ENCODE results near the gene PAGE2B. TPM values are rescaled to one million over a fixed set of nuclear protein-coding genes. Genes with fewer than 3 reads are reported as not detected.
"Not testable (repeated sequence)": the region's sequence is repeated elsewhere in the genome, so short reads cannot be mapped to it uniquely, and the experiment has no call there.

Gene PAGE2B
- polyA plus RNA-seq, result not detected

- H3K27ac ChIP-seq (ENCODE audit: low read depth, low read length), result no peak within 1 kb of the TSS
- 82 to 95% (median 93%) methylated on average over 26 to 36 of the region's 36 CpGs for WGBS, 3 donors
Measured at GRCh38 chrX:55074851-55075467, at the start of gene PAGE2B. Gene PAGE2B, plus strand, starts transcription at chrX:55075030. Its CDS starts 1,012 bp downstream, at chrX:55076042.

- H3K27ac ChIP-seq (ENCODE audit: low read depth, low read length), result no peak overlapping the region
Measured at GRCh38 chrX:55026143-55026542, 48.7 kb upstream of the PAGE2B start.

DNA sequence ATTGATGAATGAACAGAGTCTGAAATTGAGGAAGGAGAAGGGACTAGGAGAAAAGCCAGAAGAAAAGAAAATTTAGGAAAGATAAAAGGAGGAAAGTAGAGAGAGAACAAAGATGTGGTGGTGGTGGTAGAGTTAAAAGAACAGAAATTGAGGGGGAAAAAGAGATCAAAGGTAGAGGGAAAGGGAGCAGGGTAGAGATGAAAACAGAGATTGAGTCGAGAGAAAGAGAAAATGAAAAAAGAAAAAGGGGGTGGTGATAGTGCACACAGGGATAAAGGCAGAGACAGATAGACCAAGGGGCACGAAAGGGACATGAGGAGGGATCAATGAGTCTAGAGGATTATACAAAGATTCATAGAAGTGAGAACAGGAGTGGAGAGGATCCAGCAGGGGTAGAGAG, 48.0 kb upstream of the PAGE2B start:
- 43 to 85% (median 63%) methylated on average over 2 of the region's 2 CpGs for WGBS, 3 donors

DNA sequence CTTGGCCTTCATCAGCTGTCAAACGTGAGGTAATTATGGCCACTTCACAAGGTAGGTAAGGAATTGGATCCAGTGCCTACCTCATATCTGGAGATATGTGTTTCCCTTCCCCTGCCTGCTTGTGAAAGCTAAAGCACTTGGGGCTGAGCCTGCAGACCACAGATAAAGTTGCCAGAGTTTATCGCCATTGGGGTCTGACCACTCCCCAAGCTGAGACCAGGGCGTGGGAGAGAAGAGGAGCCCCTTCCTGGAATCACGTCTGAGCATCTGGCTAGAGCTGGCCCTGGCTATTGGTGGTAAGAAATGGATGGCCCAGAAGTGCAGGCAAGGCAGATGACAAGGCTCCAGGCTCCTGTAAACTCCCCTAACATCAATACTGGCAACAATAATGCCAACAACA, 46.8 kb upstream of the PAGE2B start:
- no peak overlapping the region for H3K27ac ChIP-seq (ENCODE audit: low read depth, low read length)
- 53 to 85% (median 76%) methylated on average over 4 of the region's 4 CpGs for WGBS, 3 donors

More for the DNA sequence above, 48.0 kb upstream of the PAGE2B start:
- H3K27ac ChIP-seq (ENCODE audit: low read depth, low read length), result no peak overlapping the region

GRCh38 chrX:55028611-55029010, 46.2 kb upstream of the PAGE2B start:
- H3K27ac ChIP-seq (ENCODE audit: low read depth, low read length), result no peak overlapping the region

GRCh38 chrX:55029291-55029690, 45.5 kb upstream of the PAGE2B start:
- WGBS, 3 donors, result 63 to 83% (median 65%) methylated on average over 2 of the region's 2 CpGs
- no peak overlapping the region for H3K27ac ChIP-seq (ENCODE audit: low read depth, low read length)

- WGBS, 3 donors, result 68 to 74% (median 71%) methylated on average over 7 of the region's 7 CpGs
- no peak within 1 kb of the TSS for H3K27ac ChIP-seq (ENCODE audit: low read depth, low read length)
Measured at GRCh38 chrX:55030271-55031205, 44.3 kb upstream of the PAGE2B start, which contains the start of gene ALAS2. Gene ALAS2, minus strand, starts transcription at chrX:55030977. Its CDS starts 4,977 bp downstream, at chrX:55026000.

- 37 to 78% (median 68%) methylated on average over 2 of the region's 2 CpGs for WGBS, 3 donors
- no peak overlapping the region for H3K27ac ChIP-seq (ENCODE audit: low read depth, low read length)
Measured at GRCh38 chrX:55033429-55033828, 41.4 kb upstream of the PAGE2B start.

DNA sequence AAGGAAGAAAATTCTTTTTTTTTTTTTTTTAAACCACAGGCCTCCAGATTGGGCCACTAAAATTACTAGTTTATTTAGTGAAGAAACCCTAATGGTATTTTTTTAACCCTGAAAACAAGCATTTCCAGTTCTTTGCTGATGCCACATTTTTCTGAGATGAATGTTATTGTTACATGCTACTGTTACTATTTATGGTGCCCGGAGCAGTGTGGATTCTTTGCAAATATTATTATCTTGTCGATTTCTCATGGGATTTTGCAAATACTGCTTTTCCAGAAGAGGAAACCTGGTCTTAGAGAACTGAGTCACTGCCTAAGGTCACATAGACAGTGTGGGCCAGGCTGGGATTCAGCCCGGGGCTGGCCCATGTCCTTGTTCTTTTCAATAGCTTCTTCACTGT, 35.4 kb upstream of the PAGE2B start:
- WGBS, 3 donors, result 69 to 80% (median 78%) methylated on average over 3 of the region's 3 CpGs

DNA sequence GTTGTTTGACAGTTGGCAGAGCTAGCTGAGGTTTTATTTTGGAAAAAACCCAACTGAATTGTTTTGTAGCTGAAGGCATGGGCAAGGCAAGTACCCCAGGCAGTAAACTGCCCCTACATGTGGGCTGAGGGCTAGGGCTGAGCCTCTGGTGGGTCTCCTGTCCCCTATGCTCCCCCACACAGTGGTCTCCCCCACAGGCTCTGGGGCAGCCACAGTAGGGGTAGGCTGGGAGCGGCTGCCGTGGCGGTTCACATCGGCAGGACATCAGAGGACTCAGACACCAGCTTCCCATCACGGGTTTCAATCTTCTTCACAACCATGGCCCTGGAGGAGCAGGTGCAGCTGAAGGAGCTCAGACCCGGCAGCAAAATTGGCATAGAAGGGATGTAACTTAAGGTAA, 33.3 kb upstream of the PAGE2B start:
- H3K27ac ChIP-seq (ENCODE audit: low read depth, low read length), result no peak overlapping the region
- WGBS, 3 donors, result 88 to 100% (median 96%) methylated on average over 1 to 6 of the region's 6 CpGs

More for the DNA sequence above, 35.4 kb upstream of the PAGE2B start:
- H3K27ac ChIP-seq (ENCODE audit: low read depth, low read length), result no peak overlapping the region

- not testable (repeated sequence) for H3K27ac ChIP-seq (ENCODE audit: low read depth, low read length)
- WGBS, 3 donors, result 79 to 83% (median 80%) methylated on average over 2 of the region's 2 CpGs
Measured at GRCh38 chrX:55050599-55050998, 24.2 kb upstream of the PAGE2B start.

- no peak overlapping the region for H3K27ac ChIP-seq (ENCODE audit: low read depth, low read length)
- WGBS, 3 donors, result 14 to 41% (median 15%) methylated on average over 7 of the region's 7 CpGs
Measured at GRCh38 chrX:55056820-55057674, 17.8 kb upstream of the PAGE2B start.

DNA sequence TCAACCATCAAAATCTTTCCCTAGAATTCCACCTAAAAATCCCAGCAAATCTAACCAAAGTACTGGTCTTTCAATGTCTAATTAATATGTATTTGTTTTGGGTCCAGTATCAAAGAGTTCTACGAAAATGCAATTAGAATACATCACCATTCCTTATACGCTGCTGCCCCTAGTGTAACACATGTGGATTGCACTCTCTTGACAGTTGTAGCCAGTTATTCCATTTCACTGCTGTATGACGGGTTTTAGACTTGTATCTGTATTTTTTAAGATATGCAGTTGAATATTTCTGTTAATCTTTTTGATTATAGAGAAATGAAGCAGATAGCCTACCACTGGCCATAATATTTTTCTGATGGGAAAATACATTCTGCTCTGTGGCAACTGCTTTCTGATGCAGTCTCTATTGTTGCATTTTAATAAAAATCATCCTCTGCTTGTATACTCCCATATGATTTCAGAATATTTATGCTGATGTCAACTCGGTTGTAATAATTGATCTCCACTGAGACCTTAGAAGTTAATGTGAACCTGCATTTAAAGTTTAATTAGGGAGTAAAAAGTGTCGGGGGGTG, 17.1 kb upstream of the PAGE2B start:
- no peak overlapping the region for H3K27ac ChIP-seq (ENCODE audit: low read depth, low read length)
- WGBS, 3 donors, result 20 to 22% (median 20%) methylated on average over 5 of the region's 5 CpGs

GRCh38 chrX:55067180-55067579, 7.7 kb upstream of the PAGE2B start:
- WGBS, 3 donors, result 83 to 88% (median 84%) methylated on average over 2 of the region's 2 CpGs
- H3K27ac ChIP-seq (ENCODE audit: low read depth, low read length), result not testable (repeated sequence)

- WGBS, 3 donors, result 59 to 91% (median 80%) methylated on average over 2 to 3 of the region's 3 CpGs
- H3K27ac ChIP-seq (ENCODE audit: low read depth, low read length), result no peak overlapping the region
Measured at GRCh38 chrX:55072286-55072685, 2.5 kb upstream of the PAGE2B start.

- H3K27ac ChIP-seq (ENCODE audit: low read depth, low read length), result no peak within 1 kb of the TSS
- 87 to 95% (median 94%) methylated on average over 28 to 30 of the region's 30 CpGs for WGBS, 3 donors
Measured at GRCh38 chrX:55088795-55089489, 14.1 kb downstream of the PAGE2B start, which contains the start of gene PAGE2. Gene PAGE2, plus strand, starts transcription at chrX:55089018. Its CDS starts 1,003 bp downstream, at chrX:55090021.

GRCh38 chrX:55098691-55099090, 23.9 kb downstream of the PAGE2B start:
- H3K27ac ChIP-seq (ENCODE audit: low read depth, low read length), result no peak overlapping the region
- 28 to 62% (median 33%) methylated on average over 2 of the region's 2 CpGs for WGBS, 3 donors

DNA sequence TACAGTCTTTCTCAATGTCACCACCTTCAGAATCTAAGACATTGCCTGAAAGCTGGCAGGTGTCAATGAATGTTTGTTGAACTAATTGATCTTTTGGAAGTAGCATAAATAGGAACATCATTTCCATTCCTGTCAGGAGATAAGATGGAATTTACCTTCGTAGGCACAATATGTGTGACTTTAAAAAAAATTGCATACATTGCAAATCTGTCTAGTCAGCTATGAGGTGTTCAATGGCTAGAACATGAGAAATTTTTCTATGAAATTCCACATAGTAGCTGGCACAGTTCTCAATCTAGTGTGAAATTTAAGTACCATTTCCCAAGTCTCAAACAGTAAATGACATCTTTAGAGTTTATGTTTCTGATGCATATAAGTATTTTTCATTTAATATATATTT, 24.3 kb downstream of the PAGE2B start:
- H3K27ac ChIP-seq (ENCODE audit: low read depth, low read length), result no peak overlapping the region
- WGBS, 3 donors, result 40 to 64% (median 43%) methylated on average over 1 of the region's 1 CpG

Measured in adipose tissue (tissue), 3 donors.